HCT116 (cell line): ENCODE data around the gene LMO7. TPM values are rescaled to one million over a fixed set of nuclear protein-coding genes. Genes with fewer than 3 reads are reported as not detected.
"Not testable (repeated sequence)": the region's sequence is repeated elsewhere in the genome, so short reads cannot be mapped to it uniquely, and the experiment has no call there.

ENCODE experiments used
- ATAC-seq: fragments of 200-7000 bp; cut with Tn5 transposase; 2 replicates; pipeline ENCODE4 v1.9.1; 2020; ENCODE audit warnings: mild to moderate bottlenecking, moderate library complexity
- BruUV-seq: library from RNA; stranded (reverse); fragments of 400-500 nt; replicated peaks from 2 replicates; lab custom pipeline; 2021; lab: Mats Ljungman, UMichigan
- CTCF ChIA-PET: fragments of 300-600 bp; sonication (Branson Sonifier 250); formaldehyde crosslinking; loops from one replicate; lab custom pipeline; 2021; ENCODE audit warnings: antibody characterized with exemption; lab: Charles Lee
- POLR2A ChIA-PET: fragments of 300-600, 350-600 bp; sonication (Branson Sonifier 250); formaldehyde crosslinking; loops from one replicate; lab custom pipeline; 2021; ENCODE audit warnings: antibody characterized with exemption; lab: Charles Lee
- RAD21 ChIA-PET, 2 experiments: fragments of 300-600 bp; sonication (Branson Sonifier 250); formaldehyde crosslinking; loops; one replicate each; lab custom pipeline; 2023; ENCODE audit warnings: low total read pairs in 2 of 2; ENCODE audit not compliant: uncharacterized antibody in 2 of 2, unreplicated experiment in 2 of 2, low non-redundant PET in 1 of 2; lab: Charles Lee
- DNase-seq: peaks from one replicate; pipeline ENCODE4 v3.0.0-alpha.2; 2010; ENCODE audit warnings: low read depth, low spot score
- H2AFZ ChIP-seq: fragments of 200-600 bp; shearing (Covaris generic), sonication (generic); 2 replicates; pipeline ENCODE4 v1.6.1; 2017; ENCODE audit warnings: low read depth, mixed run types, mixed read lengths, antibody characterized with exemption, low read length; ENCODE audit not compliant: poor library complexity, severe bottlenecking
- H3K27ac ChIP-seq: 2 replicates; pipeline ENCODE4 v1.5.1; 2012; ENCODE audit warnings: low read depth, low read length
- H3K27me3 ChIP-seq: fragments of 200-600 bp; sonication (generic); 2 replicates; pipeline ENCODE4 v1.6.1; 2016; ENCODE audit warnings: mixed run types, low read length, mixed read lengths; ENCODE audit not compliant: insufficient read depth
- H3K36me3 ChIP-seq, 2 experiments: fragments of 200-500 bp in 1 of 2; fragments of 200-600 bp in 1 of 2; sonication (Bioruptor generic) in 1 of 2; sonication (generic) in 1 of 2; 2 replicates each; pipeline versions ENCODE4 v1.5.1 to v1.6.1; 2014 to 2016; ENCODE audit warnings: low read length in 2 of 2, inconsistent platforms in 1 of 2, mixed read lengths in 1 of 2, mixed run types in 1 of 2; ENCODE audit not compliant: insufficient read depth in 2 of 2, control insufficient read depth in 1 of 2
- H3K4me1 ChIP-seq, 2 experiments: fragments of 200-600 bp in 1 of 2; sonication (generic) in 1 of 2; 2 replicates each; pipeline versions ENCODE4 v1.5.1 to v1.6.1; 2012 to 2017; ENCODE audit warnings: low read length in 2 of 2, inconsistent platforms in 1 of 2, mild to moderate bottlenecking in 1 of 2, mixed read lengths in 1 of 2, mixed run types in 1 of 2, moderate library complexity in 1 of 2; ENCODE audit not compliant: insufficient read depth in 2 of 2, control insufficient read depth in 1 of 2
- H3K4me2 ChIP-seq: fragments of 200-600 bp; sonication (generic); 2 replicates; pipeline ENCODE4 v1.6.1; 2017; ENCODE audit warnings: mixed run types, low read length, mixed read lengths
- H3K4me3 ChIP-seq, 2 experiments: fragments of 200-600 bp in 1 of 2; sonication (generic) in 1 of 2; replicated peaks in 1 of 2; 2 replicates each; pipeline ENCODE4 v1.5.1; 2011 to 2016; ENCODE audit warnings: low read length in 2 of 2, control low read depth in 1 of 2, low read depth in 1 of 2, mild to moderate bottlenecking in 1 of 2, mixed read lengths in 1 of 2, mixed run types in 1 of 2
- H3K79me2 ChIP-seq: fragments of 200-600 bp; sonication (generic); 2 replicates; pipeline ENCODE4 v1.6.1; 2017; ENCODE audit warnings: mild to moderate bottlenecking, mixed run types, low read length, moderate library complexity, mixed read lengths; ENCODE audit not compliant: insufficient read depth
- H3K9ac ChIP-seq: fragments of 200-600 bp; sonication (generic); 2 replicates; pipeline ENCODE4 v1.6.1; 2016; ENCODE audit warnings: low read length, mixed read lengths
- H3K9me2 ChIP-seq: fragments of 200-600 bp; sonication (generic), shearing (Covaris generic); 2 replicates; pipeline ENCODE4 v1.6.1; 2017; ENCODE audit warnings: mixed run types, mild to moderate bottlenecking, moderate library complexity; ENCODE audit not compliant: insufficient read depth
- H3K9me3 ChIP-seq, 2 experiments: fragments of 200-500 bp in 1 of 2; fragments of 200-600 bp in 1 of 2; sonication (Bioruptor generic) in 1 of 2; sonication (generic) in 1 of 2; 2 replicates each; pipeline ENCODE4 v1.6.1; 2014 to 2017; ENCODE audit warnings: low read length in 2 of 2, mixed read lengths in 2 of 2, inconsistent platforms in 1 of 2, low read depth in 1 of 2, mild to moderate bottlenecking in 1 of 2, mixed run types in 1 of 2, moderate library complexity in 1 of 2; ENCODE audit not compliant: control insufficient read depth in 1 of 2, insufficient read depth in 1 of 2
- H4K20me1 ChIP-seq: fragments of 200-600 bp; sonication (generic), shearing (Covaris generic); 2 replicates; pipeline ENCODE4 v1.6.1; 2017; ENCODE audit warnings: mixed run types, mild to moderate bottlenecking, moderate library complexity; ENCODE audit not compliant: insufficient read depth
- EZH2phosphoT487 ChIP-seq: fragments of 200-600 bp; IDR thresholded peaks from 2 replicates; pipeline ENCODE4 v1.6.1; 2018; ENCODE audit warnings: antibody characterized with exemption, borderline replicate concordance
- FOSL1 ChIP-seq: IDR thresholded peaks from 2 replicates; pipeline ENCODE4 v1.6.1; 2012; ENCODE audit warnings: low read depth
- SP1 ChIP-seq: IDR thresholded peaks from 2 replicates; pipeline ENCODE4 v1.6.1; 2012; ENCODE audit warnings: low read depth
- TCF7L2 ChIP-seq: IDR thresholded peaks from 2 replicates; pipeline ENCODE4 v1.7.0; 2011; ENCODE audit warnings: borderline replicate concordance, inconsistent platforms; ENCODE audit not compliant: insufficient read depth, insufficient read length; ENCODE audit errors: extremely low read depth
- YY1 ChIP-seq: IDR thresholded peaks from 2 replicates; pipeline ENCODE4 v1.6.1; 2011; ENCODE audit warnings: low read length, low read depth, moderate library complexity, mild to moderate bottlenecking; ENCODE audit not compliant: insufficient replicate concordance; ENCODE audit errors: extremely low read depth
- intact Hi-C: fragments of 100-400 bp; cut with micrococcal nuclease; formaldehyde crosslinking; loops from 2 replicates; pipeline ENCODE4 v1.10.0; 2022
- total RNA-seq: library from RNA; stranded (reverse); gene quantifications from one replicate; pipeline ENCODE4 v1.2.1, GENCODE V29; 2021; ENCODE audit not compliant: unreplicated experiment
- TF ChIP-seq, protein P1 (sequence below), 3 experiments: fragments of 200-600 bp in 1 of 3; sonication (generic) in 1 of 3; IDR thresholded peaks in 2 of 3; conservative IDR thresholded peaks in 1 of 3; 2 replicates each; pipeline ENCODE4 v1.5.1; 2012 to 2017; ENCODE audit warnings: low read depth in 2 of 3, low read length in 2 of 3, antibody characterized with exemption in 1 of 3, borderline replicate concordance in 1 of 3, control low read depth in 1 of 3, mild to moderate bottlenecking in 1 of 3, mixed read lengths in 1 of 3, mixed run types in 1 of 3, moderate library complexity in 1 of 3; ENCODE audit not compliant: insufficient read depth in 1 of 3

LMO7 gene
- total RNA-seq, 1 experiment from 2014 or later: 8.1 TPM

DNA sequence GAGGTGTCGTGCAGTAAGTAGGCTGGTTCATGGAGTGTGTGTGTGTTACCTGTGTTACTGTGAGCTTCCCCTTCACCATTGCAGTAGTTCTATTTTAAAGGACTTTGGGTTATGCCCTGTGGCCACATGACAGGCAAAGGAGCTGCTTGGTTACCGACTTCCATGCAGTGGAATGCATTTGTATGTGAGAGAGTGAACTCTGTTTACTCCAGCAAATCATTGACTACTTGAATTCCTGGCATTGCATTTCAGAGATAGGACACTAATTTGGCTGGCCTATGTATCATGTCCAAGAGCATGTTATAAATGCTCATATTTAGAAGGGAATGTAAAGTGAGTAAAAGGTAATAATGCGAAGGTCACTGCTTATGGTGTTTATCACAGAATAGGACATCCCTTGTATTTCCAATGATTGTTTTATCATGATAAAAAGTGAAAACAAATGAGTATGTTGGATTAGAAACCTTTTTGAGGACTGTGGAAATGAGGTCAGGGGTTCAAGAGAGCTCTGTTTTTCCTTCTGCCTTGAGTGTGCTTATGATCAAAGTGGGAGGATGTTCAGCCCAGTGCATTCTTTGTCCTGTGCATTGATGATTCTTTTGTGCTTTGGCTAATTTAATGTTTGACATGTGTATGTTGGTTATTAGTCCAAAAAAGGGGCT lies 156.5 kb downstream of the LMO7 start:
- TF ChIP-seq, protein P1, sequence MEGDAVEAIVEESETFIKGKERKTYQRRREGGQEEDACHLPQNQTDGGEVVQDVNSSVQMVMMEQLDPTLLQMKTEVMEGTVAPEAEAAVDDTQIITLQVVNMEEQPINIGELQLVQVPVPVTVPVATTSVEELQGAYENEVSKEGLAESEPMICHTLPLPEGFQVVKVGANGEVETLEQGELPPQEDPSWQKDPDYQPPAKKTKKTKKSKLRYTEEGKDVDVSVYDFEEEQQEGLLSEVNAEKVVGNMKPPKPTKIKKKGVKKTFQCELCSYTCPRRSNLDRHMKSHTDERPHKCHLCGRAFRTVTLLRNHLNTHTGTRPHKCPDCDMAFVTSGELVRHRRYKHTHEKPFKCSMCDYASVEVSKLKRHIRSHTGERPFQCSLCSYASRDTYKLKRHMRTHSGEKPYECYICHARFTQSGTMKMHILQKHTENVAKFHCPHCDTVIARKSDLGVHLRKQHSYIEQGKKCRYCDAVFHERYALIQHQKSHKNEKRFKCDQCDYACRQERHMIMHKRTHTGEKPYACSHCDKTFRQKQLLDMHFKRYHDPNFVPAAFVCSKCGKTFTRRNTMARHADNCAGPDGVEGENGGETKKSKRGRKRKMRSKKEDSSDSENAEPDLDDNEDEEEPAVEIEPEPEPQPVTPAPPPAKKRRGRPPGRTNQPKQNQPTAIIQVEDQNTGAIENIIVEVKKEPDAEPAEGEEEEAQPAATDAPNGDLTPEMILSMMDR (IDR thresholded peaks at IDR 0.05 in 2 of 3, conservative IDR thresholded peaks at IDR 0.05 in 1 of 3; ENCODE audit: borderline replicate concordance in 1 of 3, insufficient read depth in 1 of 3, low read depth in 2 of 3, low read length in 2 of 3): no peak
- TF ChIP-seq EZH2phosphoT487 (no peak), SP1 (no peak), FOSL1 (no peak), YY1 (no peak), TCF7L2 (no peak)
- Histone ChIP-seq H3K27me3 (no peaks in the 10 kb centered on the region), H3K27ac (no peak overlapping the region), H3K9me3 (no peaks in the 10 kb centered on the region), H3K4me2 (no peak overlapping the region), H2AFZ (no peak overlapping the region), H3K4me1 (peaks cover 0 to 12% of the 10 kb centered on the region in 2 experiments; a peak in 2 of 4 replicates), H3K4me3 (no peak overlapping the region), H3K36me3 (no peaks in the 10 kb centered on the region), H3K9ac (no peak overlapping the region), H4K20me1 (no peaks in the 10 kb centered on the region), H3K79me2 (no peaks in the 10 kb centered on the region), H3K9me2 (no peaks in the 10 kb centered on the region)
- no TSS peak for BruUV-seq
- CTCF ChIA-PET: no interaction called here
- DNase-seq (no peak), ATAC-seq (no peak)
- RAD21 ChIA-PET: no interaction called here
- intact Hi-C loops: no loop called here
- POLR2A ChIA-PET: no interaction called here

DNA sequence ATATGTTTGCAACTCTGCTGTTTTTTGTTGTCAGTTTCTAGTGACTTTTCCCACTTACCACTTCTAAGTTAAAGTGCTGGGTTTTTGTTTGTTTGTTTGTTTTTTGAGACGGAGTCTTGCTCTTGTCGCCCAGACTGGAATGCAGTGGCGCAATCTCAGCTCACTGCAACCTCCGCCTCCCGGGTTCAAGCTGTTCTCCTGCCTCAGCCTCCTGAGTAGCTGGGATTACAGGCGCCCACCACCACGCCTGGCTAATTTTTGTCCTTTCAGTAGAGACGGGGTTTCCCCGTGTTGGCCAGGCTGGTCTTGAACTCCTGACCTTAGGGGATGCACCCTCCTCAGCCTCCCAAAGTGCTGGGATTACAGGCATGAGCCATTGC lies 157.0 kb downstream of the LMO7 start:
- H3K9ac ChIP-seq, H3K4me2 ChIP-seq: not testable (repeated sequence)

More for the DNA sequence above, 157.0 kb downstream of the LMO7 start:
- RAD21 ChIA-PET, intact Hi-C loops, BruUV-seq, POLR2A ChIA-PET, H3K4me3 ChIP-seq, H3K9me2 ChIP-seq, H3K79me2 ChIP-seq, H4K20me1 ChIP-seq, ATAC-seq, H3K36me3 ChIP-seq, DNase-seq, H3K27ac ChIP-seq, H2AFZ ChIP-seq, H3K27me3 ChIP-seq, CTCF ChIA-PET, H3K9me3 ChIP-seq: not testable (repeated sequence)
- peaks cover 2 to 16% of the 10 kb centered on the region in 2 experiments for H3K4me1 ChIP-seq
